Stimulated activated naive CD8-positive, alpha-beta T cell treated with anti-CD3 and anti-CD28 coated beads, Interleukin-15, amount 100 ng/mL, for 72 hours (primary cell): ENCODE data around the gene LRRC70.
"Not testable (repeated sequence)": the region's sequence is repeated elsewhere in the genome, so short reads cannot be mapped to it uniquely, and the experiment has no call there.

Experiments
- ATAC-seq: fragments of 150-1000 bp; cut with Tn5 transposase; 2 replicates; pipeline ENCODE4 v1.10.0; 2021; ENCODE audit warnings: mild to moderate bottlenecking, moderate library complexity
- DNase-seq, 2 donors: peaks; one replicate each; pipeline ENCODE4 v3.0.0; 2021 to 2022
- H3K27ac Mint-ChIP-seq, 2 donors: one replicate each; pipeline ENCODE4 v1.8.0; 2022; ENCODE audit warnings: mild to moderate bottlenecking in 2 of 2, mixed read lengths in 2 of 2, moderate library complexity in 2 of 2
- H3K27me3 Mint-ChIP-seq: one replicate; pipeline ENCODE4 v1.8.0; 2022; ENCODE audit warnings: mixed read lengths
- H3K4me1 Mint-ChIP-seq: one replicate; pipeline ENCODE4 v1.8.0; 2022; ENCODE audit warnings: mild to moderate bottlenecking, mixed read lengths
- H3K4me3 Mint-ChIP-seq, 2 donors: one replicate each; pipeline ENCODE4 v1.8.0; 2022; ENCODE audit warnings: mild to moderate bottlenecking in 2 of 2, mixed read lengths in 2 of 2, moderate library complexity in 1 of 2
- H3K9me3 Mint-ChIP-seq, 2 donors: one replicate each; pipeline ENCODE4 v1.8.0; 2022; ENCODE audit warnings: mixed read lengths in 2 of 2

LRRC70 gene

DNA sequence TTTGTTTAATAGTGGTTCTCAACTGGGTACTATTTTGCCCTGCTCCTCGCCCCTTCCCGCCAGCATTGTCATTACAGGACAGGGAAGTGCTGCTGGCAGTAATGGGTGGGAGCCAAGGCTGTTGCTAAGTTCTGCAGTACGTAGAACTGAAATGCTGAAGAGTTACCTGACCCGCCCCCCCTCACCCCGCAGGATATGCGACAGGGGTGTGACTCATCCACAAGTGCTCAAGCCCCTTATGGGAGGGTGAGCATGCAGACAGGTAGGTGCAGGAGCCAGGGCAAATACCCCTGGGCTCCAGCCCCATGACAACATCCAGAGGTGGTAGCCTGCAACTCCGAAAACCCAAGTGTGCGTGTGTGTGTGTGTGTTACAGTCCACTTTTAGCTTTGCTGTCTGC lies 35.7 kb downstream of the LRRC70 start:
- Mint-ChIP-seq H3K4me3 (no peak overlapping the region), H3K4me1 (no peaks in the 10 kb centered on the region), H3K27ac (no peak overlapping the region), H3K27me3 (no peaks in the 10 kb centered on the region), H3K9me3 (no peaks in the 10 kb centered on the region)
- ATAC-seq, result no peak
- no peak for DNase-seq

DNA sequence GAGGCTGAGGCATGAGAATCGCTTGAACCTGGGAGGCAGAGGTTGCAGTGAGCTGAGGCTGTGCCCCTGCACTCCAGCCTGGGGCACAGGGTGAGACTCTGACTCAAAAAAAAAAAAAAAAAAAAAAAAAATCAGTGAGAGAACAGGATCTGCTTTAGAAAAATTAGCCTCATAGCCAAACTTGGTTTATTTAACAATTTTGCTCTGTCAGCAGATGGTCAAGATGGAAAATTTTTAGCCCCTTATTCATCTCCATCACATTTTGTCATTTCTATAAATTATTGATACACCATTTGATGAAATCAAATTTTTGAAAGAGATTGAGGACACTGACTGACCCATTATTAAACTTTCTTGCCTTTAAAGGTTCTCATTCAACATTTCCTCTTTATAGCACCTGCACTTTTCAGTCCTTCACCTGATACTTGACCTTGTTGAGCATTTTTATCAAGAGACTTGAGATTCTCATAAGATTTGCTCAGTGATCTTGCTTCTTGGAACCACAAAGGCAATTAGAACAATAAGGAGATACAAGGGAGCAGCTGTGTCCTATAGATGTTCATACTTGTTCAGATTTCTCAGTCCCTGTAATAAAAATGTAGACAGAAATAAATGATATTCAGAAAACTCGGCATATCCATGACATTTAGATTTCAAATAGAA lies 38.1 kb downstream of the LRRC70 start:
- Mint-ChIP-seq H3K4me3 (no peak overlapping the region), H3K4me1 (peaks cover 8% of the 10 kb centered on the region), H3K27ac (no peak overlapping the region), H3K27me3 (no peaks in the 10 kb centered on the region), H3K9me3 (no peaks in the 10 kb centered on the region)
- ATAC-seq (no peak), DNase-seq (no peak)

DNA sequence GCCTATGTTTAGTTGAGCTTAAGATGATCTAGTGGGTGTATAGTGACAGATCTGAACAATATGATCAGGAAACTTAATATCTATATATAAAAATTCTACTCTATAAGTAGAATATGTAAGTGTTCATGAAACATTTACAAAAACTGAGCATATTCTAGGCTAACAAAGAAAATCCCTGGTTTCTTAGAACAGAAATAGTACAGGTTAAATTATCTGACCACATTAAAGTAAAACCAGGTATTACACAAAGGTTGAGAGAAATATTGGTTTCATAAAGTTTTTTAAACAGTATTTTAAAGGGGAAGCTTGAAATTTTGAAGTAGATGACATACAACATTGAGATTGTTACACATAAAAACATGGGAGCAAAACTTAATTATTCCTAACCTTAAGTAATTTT lies 39.3 kb downstream of the LRRC70 start:
- Mint-ChIP-seq H3K4me3 (no peak overlapping the region), H3K27ac (no peak overlapping the region), H3K27me3 (no peaks in the 10 kb centered on the region), H3K4me1 (peaks cover 8% of the 10 kb centered on the region), H3K9me3 (no peaks in the 10 kb centered on the region)
- DNase-seq, result no peak
- no peak for ATAC-seq

DNA sequence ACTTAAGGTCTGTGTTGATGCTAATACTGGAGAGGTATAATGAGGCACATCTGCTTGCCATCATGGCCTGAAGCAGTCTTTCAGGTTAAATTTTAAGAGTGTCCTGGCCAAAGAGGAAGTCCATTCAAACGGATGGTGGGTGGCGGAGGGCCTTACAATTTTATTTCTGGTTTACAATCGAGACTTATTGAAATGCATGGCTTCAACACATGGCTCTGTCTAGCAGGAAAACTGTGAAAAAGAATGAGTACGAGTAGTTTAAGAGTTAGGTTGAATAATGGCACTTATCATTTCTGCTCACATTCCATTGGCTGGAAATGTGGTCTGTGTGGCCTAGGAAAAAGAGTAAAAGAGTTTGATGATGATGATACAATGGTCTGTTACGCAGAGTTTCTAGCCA lies 42.1 kb downstream of the LRRC70 start:
- no peaks in the 10 kb centered on the region for H3K9me3 Mint-ChIP-seq
- peaks cover 8% of the 10 kb centered on the region for H3K4me1 Mint-ChIP-seq
- H3K27ac Mint-ChIP-seq, result peak overlapping the region in 1 of 2 donors; percentile 72
- H3K27me3 Mint-ChIP-seq, result no peaks in the 10 kb centered on the region
- no peak overlapping the region for H3K4me3 Mint-ChIP-seq
- ATAC-seq, result no peak
- no peak for DNase-seq

DNA sequence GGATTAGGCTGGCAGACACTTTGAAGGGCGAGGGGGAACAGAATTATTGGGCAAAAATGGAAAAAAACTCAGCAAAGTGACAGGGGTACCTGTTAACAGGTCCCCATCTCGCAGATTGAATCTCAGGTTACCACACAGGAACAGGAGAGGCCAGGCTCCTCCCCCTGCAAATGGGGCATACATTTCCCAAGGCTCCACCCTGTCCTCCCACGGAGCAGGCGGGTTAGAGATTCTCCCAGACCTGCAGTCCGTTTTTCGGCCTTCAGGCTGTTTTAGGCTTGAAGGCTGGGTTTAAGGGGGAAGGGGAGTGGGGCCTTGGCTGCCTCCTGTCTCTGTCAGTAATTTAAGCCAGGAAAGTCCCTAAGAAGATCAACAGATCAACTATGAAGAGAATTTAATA lies 42.7 kb downstream of the LRRC70 start:
- Mint-ChIP-seq H3K4me1 (peaks cover 8% of the 10 kb centered on the region), H3K27ac (peak overlapping the region in 1 of 2 donors; percentile 72), H3K4me3 (no peak overlapping the region), H3K9me3 (no peaks in the 10 kb centered on the region), H3K27me3 (no peaks in the 10 kb centered on the region)
- no peak for DNase-seq
- ATAC-seq, result no peak

DNA sequence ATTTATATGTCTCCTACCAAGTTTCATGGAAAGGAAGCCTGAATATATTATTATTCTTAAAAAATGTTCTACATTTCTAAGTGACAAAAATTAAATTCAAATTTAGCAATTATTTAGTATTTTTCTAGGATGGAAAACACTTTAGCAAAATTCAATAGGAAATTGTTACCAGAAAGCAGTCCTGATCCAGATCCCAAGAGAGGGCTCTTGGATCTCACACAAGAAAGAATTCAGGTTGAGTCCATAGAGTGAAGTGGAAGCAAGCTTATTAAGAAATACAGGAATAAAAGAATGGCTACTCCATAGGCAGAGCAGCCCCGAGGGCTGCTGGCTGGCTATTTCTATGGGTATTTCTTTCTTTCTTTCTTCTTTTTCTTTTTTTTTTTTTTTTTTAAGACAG lies 44.7 kb downstream of the LRRC70 start:
- Mint-ChIP-seq H3K4me1 (peaks cover 8% of the 10 kb centered on the region), H3K27ac (no peak overlapping the region), H3K27me3 (no peaks in the 10 kb centered on the region), H3K4me3 (no peak overlapping the region), H3K9me3 (no peaks in the 10 kb centered on the region)
- ATAC-seq (no peak), DNase-seq (no peak)

DNA sequence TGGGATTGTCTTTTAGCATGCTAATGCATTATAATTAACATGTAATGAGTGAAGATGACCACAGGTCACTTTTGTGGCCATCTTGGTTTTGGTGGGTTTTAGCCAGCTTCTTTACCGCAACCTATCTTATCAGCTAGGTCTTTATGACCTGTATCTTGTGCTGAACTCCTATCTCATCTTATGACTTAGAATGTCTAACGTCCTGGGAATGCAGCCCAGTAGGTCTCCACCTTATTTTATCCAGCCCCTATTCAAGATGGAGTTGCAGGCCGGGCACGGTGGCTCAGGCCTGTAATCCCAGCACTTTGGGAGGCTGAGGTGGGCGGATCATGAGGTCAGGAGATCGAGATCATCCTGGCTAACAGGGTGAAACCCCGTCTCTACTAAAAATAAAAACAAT lies 45.8 kb downstream of the LRRC70 start:
- not testable (repeated sequence) for H3K27me3 Mint-ChIP-seq, H3K27ac Mint-ChIP-seq, DNase-seq, H3K4me1 Mint-ChIP-seq, ATAC-seq, H3K4me3 Mint-ChIP-seq, H3K9me3 Mint-ChIP-seq

DNA sequence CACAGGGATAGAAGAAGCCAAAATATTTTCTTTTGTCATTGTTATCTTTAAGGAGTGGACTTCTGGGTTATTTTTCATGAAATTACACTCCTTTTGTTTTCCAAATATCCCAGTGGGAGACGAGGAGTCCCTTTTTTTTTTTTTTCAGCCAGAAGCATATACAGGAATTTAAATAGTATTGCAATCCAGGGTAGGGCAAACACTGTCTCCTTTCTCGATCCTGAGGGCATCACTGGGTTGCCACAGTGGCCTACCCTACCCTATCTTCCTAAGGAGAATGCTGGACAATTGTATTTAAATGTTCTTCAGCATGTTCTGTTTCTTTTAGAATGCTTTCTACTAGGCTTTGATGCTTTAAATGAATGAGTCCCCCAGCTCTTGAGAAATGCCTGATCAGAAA lies 47.9 kb downstream of the LRRC70 start:
- H3K9me3 Mint-ChIP-seq, result no peaks in the 10 kb centered on the region
- no peaks in the 10 kb centered on the region for H3K4me1 Mint-ChIP-seq
- H3K27me3 Mint-ChIP-seq, result no peaks in the 10 kb centered on the region
- no peak for ATAC-seq
- H3K27ac Mint-ChIP-seq, result no peak overlapping the region
- no peak overlapping the region for H3K4me3 Mint-ChIP-seq
- DNase-seq, result no peak

DNA sequence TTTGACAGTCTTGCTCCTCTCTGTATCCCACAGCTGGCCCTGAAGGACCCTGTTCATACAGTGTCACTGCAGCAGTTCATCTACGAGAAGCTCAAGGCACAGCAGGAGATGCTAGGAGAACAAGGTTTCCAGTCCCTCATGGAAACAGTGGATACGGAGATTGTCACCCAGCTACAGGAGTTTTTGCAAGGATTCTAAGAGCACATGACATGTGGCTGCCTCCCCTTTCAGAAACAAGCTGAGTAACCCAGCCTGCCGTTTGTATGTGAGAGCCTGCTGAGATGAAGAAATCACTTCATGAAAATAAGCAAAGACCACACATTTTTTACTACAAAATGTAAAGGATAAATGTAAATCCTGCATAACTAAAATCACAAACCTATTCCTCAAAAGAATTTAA lies 48.5 kb downstream of the LRRC70 start:
- Mint-ChIP-seq H3K4me3 (no peak overlapping the region), H3K9me3 (no peaks in the 10 kb centered on the region), H3K27ac (no peak overlapping the region), H3K4me1 (no peaks in the 10 kb centered on the region), H3K27me3 (no peaks in the 10 kb centered on the region)
- DNase-seq, result no peak
- ATAC-seq, result no peak

DNA sequence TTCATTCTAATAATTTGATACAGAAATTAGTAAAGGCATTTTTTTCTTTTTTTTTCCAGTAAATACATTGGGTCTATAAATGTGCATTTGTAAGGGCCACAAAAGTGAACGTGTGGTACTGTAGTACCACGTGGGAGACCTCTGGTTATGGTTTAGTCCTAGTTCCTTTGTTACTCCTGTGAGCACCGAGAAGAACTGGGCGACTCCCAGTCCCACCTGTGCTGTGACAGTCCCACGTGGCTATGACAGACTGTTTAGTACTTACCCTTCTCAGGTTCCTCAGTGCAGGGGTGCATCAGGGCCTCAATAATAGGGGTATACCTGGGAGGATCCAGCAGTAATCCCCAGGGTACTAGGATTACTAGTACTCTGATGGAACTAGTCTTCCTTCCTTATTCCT lies 49.3 kb downstream of the LRRC70 start:
- H3K4me3 Mint-ChIP-seq, result no peak overlapping the region
- H3K9me3 Mint-ChIP-seq, result no peaks in the 10 kb centered on the region
- H3K27ac Mint-ChIP-seq, result no peak overlapping the region
- ATAC-seq (no peak), DNase-seq (no peak)
- no peaks in the 10 kb centered on the region for H3K4me1 Mint-ChIP-seq
- H3K27me3 Mint-ChIP-seq, result no peaks in the 10 kb centered on the region
